Upper lobe of right lung (tissue), 1 donor: ENCODE measurements around the gene ARX. TPM values are rescaled to one million over a fixed set of nuclear protein-coding genes. Genes with fewer than 3 reads are reported as not detected.

Experiments used
- ATAC-seq: fragments of 200-7000 bp; cut with Tn5 transposase; one replicate; pipeline ENCODE4 v1.9.1; 2020; ENCODE audit warnings: mild to moderate bottlenecking, moderate library complexity
- DNase-seq: peaks from one replicate; pipeline ENCODE4 v3.0.0-alpha.2; 2020
- H3K27ac ChIP-seq: fragments of 200-600 bp; one replicate; pipeline ENCODE4 v1.8.0; 2022
- H3K27me3 ChIP-seq: fragments of 200-600 bp; one replicate; pipeline ENCODE4 v1.8.0; 2022; ENCODE audit warnings: mild to moderate bottlenecking
- H3K36me3 ChIP-seq: fragments of 200-600 bp; one replicate; pipeline ENCODE4 v1.8.0; 2022
- H3K4me1 ChIP-seq: fragments of 200-600 bp; one replicate; pipeline ENCODE4 v1.8.0; 2022
- H3K4me3 ChIP-seq: fragments of 200-600 bp; one replicate; pipeline ENCODE4 v1.8.0; 2022; ENCODE audit warnings: mild to moderate bottlenecking
- H3K9me3 ChIP-seq: fragments of 200-600 bp; one replicate; pipeline ENCODE4 v1.8.0; 2022
- CTCF ChIP-seq: fragments of 200-600 bp; IDR thresholded peaks from one replicate; pipeline ENCODE4 v1.8.0; 2022; ENCODE audit warnings: antibody characterized with exemption
- intact Hi-C: fragments of 100-400 bp; cut with DNase I; formaldehyde crosslinking; loops from one replicate; pipeline ENCODE4 v1.11.0; 2022
- total RNA-seq: library from RNA; stranded (reverse); fragmentation: NEBNext Ultra II Directional; extraction: Animal tissue kit (Norgen Biotek cat#: 25700); gene quantifications from one replicate; pipeline ENCODE4 v1.2.1, GENCODE V29; 2021
- donor health status: DM: no; HTN: yes; CAD: no; lungs with severe emphysema.

ARX gene
- total RNA-seq, 1 donor from 2014 or later = not detected

GRCh38 chrX:24990535-24990934 is 25.2 kb downstream of the ARX start:
- H3K36me3 ChIP-seq = no peaks in the 10 kb centered on the region
- TF ChIP-seq CTCF = no peak
- H3K27me3 ChIP-seq = no peaks in the 10 kb centered on the region
- no peaks in the 10 kb centered on the region for H3K4me1 ChIP-seq
- no peak overlapping the region for H3K27ac ChIP-seq
- H3K9me3 ChIP-seq = no peaks in the 10 kb centered on the region
- H3K4me3 ChIP-seq = no peak overlapping the region
- no peak for ATAC-seq
- intact Hi-C loops = no loop called here
- no peak for DNase-seq

GRCh38 chrX:24988314-24988713 is 27.5 kb downstream of the ARX start:
- intact Hi-C loops = no loop called here
- no peaks in the 10 kb centered on the region for H3K27me3 ChIP-seq
- no peak overlapping the region for H3K27ac ChIP-seq
- H3K4me3 ChIP-seq = no peak overlapping the region
- no peaks in the 10 kb centered on the region for H3K9me3 ChIP-seq
- DNase-seq = no peak
- TF ChIP-seq CTCF = no peak
- no peak for ATAC-seq
- no peaks in the 10 kb centered on the region for H3K4me1 ChIP-seq
- no peaks in the 10 kb centered on the region for H3K36me3 ChIP-seq

- Histone ChIP-seq H3K4me3 (no peak overlapping the region), H3K9me3 (no peaks in the 10 kb centered on the region), H3K4me1 (no peaks in the 10 kb centered on the region), H3K36me3 (no peaks in the 10 kb centered on the region), H3K27me3 (no peaks in the 10 kb centered on the region), H3K27ac (no peak overlapping the region)
- no peak for DNase-seq
- TF ChIP-seq CTCF = no peak
- intact Hi-C loops = no loop called here
- no peak for ATAC-seq
These were observed 28.0 kb downstream of the ARX start for GRCh38 chrX:24987731-24988130.

- H3K27ac ChIP-seq = no peak overlapping the region
- H3K36me3 ChIP-seq = no peaks in the 10 kb centered on the region
- H3K4me3 ChIP-seq = no peak overlapping the region
- TF ChIP-seq CTCF = no peak
- no peak for ATAC-seq
- intact Hi-C loops = no loop called here
- H3K9me3 ChIP-seq = no peaks in the 10 kb centered on the region
- no peaks in the 10 kb centered on the region for H3K4me1 ChIP-seq
- no peaks in the 10 kb centered on the region for H3K27me3 ChIP-seq
- DNase-seq = no peak
These were observed 30.6 kb downstream of the ARX start for GRCh38 chrX:24985120-24985519.

GRCh38 chrX:24983931-24984330 is 31.8 kb downstream of the ARX start:
- intact Hi-C loops = no loop called here
- no peak overlapping the region for H3K4me3 ChIP-seq
- no peaks in the 10 kb centered on the region for H3K4me1 ChIP-seq
- DNase-seq (no peak), ATAC-seq (no peak)
- H3K27ac ChIP-seq = no peak overlapping the region
- H3K27me3 ChIP-seq = no peaks in the 10 kb centered on the region
- H3K36me3 ChIP-seq = no peaks in the 10 kb centered on the region
- H3K9me3 ChIP-seq = no peaks in the 10 kb centered on the region
- no peak for TF ChIP-seq CTCF

- Histone ChIP-seq H3K27ac (no peak overlapping the region), H3K27me3 (no peaks in the 10 kb centered on the region), H3K9me3 (no peaks in the 10 kb centered on the region), H3K4me3 (no peak overlapping the region), H3K4me1 (no peaks in the 10 kb centered on the region), H3K36me3 (no peaks in the 10 kb centered on the region)
- no peak for ATAC-seq
- intact Hi-C loops = no loop called here
- DNase-seq = no peak
- no peak for TF ChIP-seq CTCF
These were observed 33.3 kb downstream of the ARX start for GRCh38 chrX:24982306-24982965.
